Measurements from ENCODE around the gene SLC9C2.

Gene SLC9C2

DNA sequence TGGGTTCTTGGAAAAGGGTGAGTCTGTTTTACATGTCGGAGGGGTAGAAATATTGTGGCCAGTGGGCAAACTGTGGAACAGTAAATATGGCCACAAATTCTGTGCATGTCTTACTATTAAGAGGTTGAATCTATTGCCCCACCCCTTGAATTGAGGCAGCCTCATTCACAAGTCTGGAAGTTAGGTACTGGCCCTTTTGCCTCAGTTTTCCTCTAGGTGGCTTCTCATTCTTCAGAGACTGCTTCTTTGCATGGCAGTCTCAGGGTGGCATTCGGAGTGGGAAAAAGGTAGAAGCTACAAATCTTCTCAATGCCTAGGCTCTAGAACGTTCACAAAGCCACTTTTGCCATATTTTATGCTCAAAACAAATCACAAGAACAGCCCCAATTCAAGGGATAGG is 57.2 kb downstream of the SLC9C2 start:
- no peak overlapping the region for H3K4me3 ChIP-seq (ENCODE audit: low read depth, low read length)
- no peak for DNase-seq (ENCODE audit: low read depth)
- TF ChIP-seq, protein P1, sequence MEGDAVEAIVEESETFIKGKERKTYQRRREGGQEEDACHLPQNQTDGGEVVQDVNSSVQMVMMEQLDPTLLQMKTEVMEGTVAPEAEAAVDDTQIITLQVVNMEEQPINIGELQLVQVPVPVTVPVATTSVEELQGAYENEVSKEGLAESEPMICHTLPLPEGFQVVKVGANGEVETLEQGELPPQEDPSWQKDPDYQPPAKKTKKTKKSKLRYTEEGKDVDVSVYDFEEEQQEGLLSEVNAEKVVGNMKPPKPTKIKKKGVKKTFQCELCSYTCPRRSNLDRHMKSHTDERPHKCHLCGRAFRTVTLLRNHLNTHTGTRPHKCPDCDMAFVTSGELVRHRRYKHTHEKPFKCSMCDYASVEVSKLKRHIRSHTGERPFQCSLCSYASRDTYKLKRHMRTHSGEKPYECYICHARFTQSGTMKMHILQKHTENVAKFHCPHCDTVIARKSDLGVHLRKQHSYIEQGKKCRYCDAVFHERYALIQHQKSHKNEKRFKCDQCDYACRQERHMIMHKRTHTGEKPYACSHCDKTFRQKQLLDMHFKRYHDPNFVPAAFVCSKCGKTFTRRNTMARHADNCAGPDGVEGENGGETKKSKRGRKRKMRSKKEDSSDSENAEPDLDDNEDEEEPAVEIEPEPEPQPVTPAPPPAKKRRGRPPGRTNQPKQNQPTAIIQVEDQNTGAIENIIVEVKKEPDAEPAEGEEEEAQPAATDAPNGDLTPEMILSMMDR (IDR thresholded peaks at IDR 0.05; ENCODE audit: insufficient read depth, low read depth, low read length, missing control alignments): no peak

- TF ChIP-seq, protein P1 (IDR thresholded peaks at IDR 0.05; ENCODE audit: insufficient read depth, low read depth, low read length, missing control alignments): no peak
- no peak for DNase-seq (ENCODE audit: low read depth)
- H3K4me3 ChIP-seq (ENCODE audit: low read depth, low read length): no peak overlapping the region
These were observed 66.6 kb downstream of the SLC9C2 start for GRCh38 chr1:173536223-173536622.

- DNase-seq (ENCODE audit: low read depth): no peak
- H3K4me3 ChIP-seq (ENCODE audit: low read depth, low read length): no peak overlapping the region
- TF ChIP-seq, protein P1 (IDR thresholded peaks at IDR 0.05; ENCODE audit: insufficient read depth, low read depth, low read length, missing control alignments): no peak
These were observed 70.6 kb downstream of the SLC9C2 start for GRCh38 chr1:173532237-173532636.

DNA sequence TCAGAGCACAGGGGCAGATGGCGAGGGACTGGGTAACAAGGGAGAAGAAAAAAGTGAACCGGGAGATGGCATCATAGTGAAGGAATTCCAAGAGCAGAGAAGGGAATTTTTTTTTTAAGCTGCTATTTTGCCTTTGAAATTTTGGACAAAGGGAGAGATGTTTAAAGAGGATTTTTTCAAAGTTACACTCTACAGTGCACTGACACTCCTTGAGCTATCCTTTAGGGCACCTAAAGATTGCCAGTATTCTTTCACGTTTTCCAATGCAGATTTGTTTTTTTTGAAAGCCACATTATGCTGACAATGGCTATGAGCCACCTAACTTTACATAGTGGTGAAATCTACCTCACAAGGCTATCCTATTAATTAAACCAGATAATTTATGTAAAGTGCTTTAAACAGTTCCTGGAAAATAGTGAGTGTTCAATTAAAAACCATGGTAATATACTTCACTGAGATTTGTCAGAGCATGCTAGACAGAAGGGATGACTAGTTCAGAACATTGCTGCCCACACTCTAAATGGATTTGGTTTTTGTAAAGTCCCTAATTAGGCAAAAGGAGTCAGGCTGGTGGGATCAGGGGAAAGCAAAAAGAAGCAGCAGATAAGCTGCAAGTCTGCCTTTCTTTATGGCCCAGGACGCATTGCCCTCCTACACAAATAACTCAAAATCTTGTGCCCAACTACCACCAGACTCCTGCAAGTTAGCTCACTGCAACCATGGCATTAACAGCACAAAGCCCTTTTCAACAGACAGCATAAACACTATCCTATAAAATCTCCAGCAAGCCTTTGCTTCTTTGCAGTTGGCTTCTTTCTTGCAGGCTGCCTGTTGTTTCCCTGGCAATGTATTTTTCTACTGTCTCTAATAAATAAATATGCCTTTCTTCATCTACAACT is 71.8 kb downstream of the SLC9C2 start:
- TF ChIP-seq, protein P1 (IDR thresholded peaks at IDR 0.05; ENCODE audit: insufficient read depth, low read depth, low read length, missing control alignments): no peak
- no peak overlapping the region for H3K4me3 ChIP-seq (ENCODE audit: low read depth, low read length)
- no peak for DNase-seq (ENCODE audit: low read depth)

GRCh38 chr1:173529106-173529505 is 73.8 kb downstream of the SLC9C2 start:
- H3K4me3 ChIP-seq (ENCODE audit: low read depth, low read length): no peak overlapping the region
- DNase-seq (ENCODE audit: low read depth): no peak
- TF ChIP-seq, protein P1 (IDR thresholded peaks at IDR 0.05; ENCODE audit: insufficient read depth, low read depth, low read length, missing control alignments): no peak

DNA sequence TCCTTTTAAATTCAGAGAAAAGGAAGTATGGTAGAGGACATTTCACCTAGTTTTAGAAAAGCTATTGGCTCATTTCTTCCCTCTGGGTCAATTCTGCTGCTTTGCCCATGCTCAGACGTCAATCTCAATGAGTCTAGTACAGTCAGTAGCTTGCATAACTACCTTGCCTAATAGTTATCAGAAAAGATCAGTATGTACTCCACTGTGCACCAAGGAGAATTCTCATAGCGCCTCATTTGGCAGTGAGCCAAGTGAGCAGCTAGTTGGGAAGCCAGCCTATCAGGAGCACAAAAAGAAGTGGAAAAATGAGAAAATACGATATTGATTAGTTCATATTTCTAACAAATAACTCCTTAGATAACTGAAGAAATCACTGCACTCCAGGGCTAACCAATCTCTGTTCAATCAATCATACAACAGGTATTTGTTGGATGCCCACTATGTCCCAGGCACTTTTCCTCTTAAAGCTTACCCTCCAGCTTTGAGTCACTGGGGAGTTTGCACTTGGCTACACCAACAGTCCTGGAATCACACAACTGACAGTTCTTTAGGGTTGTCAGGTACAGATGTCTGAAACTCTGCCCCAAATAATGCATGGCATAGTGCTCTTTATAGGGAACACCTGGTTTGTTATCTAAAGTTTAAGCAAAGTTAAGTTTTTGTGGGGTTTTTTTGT is 75.6 kb downstream of the SLC9C2 start:
- TF ChIP-seq, protein P1 (IDR thresholded peaks at IDR 0.05; ENCODE audit: insufficient read depth, low read depth, low read length, missing control alignments): no peak
- no peak for DNase-seq (ENCODE audit: low read depth)

More for the DNA sequence above, 75.6 kb downstream of the SLC9C2 start:
- no peak overlapping the region for H3K4me3 ChIP-seq (ENCODE audit: low read depth, low read length)
